ENCODE results near the gene HSD17B11.
"Not testable (repeated sequence)": the region's sequence is repeated elsewhere in the genome, so short reads cannot be mapped to it uniquely, and the experiment has no call there.

DNA sequence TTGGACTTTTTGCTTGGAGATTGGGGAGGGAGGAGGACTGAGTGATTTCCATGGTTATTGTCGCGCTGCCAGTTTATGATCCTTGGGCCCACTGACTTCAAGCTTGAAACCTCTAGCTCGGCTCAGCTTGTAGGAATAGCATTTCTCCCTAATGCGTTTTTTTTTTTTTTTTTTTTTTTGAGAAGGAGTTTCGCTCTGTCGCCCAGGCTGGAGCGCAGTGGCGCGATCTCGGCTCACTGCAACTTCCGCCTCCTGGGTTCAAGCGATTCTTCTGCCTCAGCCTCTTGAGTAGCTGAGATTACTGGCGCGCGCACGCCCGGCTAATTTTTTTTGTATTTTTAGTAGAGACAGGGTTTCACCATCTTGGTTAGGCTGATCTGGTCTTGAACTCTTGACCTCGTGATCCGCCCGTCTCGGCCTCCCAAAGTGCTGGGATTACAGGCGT lies 33.1 kb upstream of the HSD17B11 start:
- not testable (repeated sequence) for TF ChIP-seq CTCF (optimal IDR thresholded peaks at IDR 0.05 in 1 of 3, IDR thresholded peaks at IDR 0.05 in 1 of 3, conservative IDR thresholded peaks at IDR 0.05 in 1 of 3; ENCODE audit: extremely low read depth in 1 of 3, insufficient read depth in 2 of 3, low read length in 3 of 3); EZH2 (IDR thresholded peaks at IDR 0.05; ENCODE audit: low read length)
